DND-41 (cell line): ENCODE data around the gene PMPCA.

Experiments
- EZH2 ChIP-seq: IDR thresholded peaks from 3 replicates; pipeline ENCODE4 v1.6.1; 2012; ENCODE audit warnings: borderline replicate concordance, low read depth, mild to moderate bottlenecking, moderate library complexity, low read length, inconsistent platforms; ENCODE audit not compliant: severe bottlenecking
- TF ChIP-seq, protein P1 (sequence below): IDR thresholded peaks from 2 replicates; pipeline ENCODE4 v1.5.1; 2012; ENCODE audit warnings: borderline replicate concordance, low read length, moderate library complexity, mild to moderate bottlenecking; ENCODE audit not compliant: poor library complexity, severe bottlenecking; ENCODE audit errors: extremely low read depth

DNA sequence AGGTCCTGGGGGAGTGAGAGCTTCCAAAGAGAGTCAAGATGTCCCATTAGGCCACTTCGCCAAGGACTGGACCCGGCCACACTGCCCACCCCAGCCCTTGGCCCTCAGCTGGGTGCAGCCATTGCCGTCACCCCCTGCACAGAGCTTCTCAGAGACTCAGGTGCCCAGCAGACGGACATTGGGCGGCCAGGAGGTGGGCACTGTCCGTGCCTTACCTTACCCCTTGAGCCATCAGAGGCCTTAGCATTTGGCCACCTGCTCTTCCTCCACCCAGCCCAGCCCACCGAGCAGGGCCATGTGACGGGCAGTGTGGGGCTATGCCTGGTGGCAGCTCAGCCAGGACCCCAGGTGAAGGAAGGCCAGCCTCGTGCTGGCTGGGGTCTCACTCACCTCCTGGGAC, 43.6 kb upstream of the PMPCA start:
- TF ChIP-seq, protein P1, sequence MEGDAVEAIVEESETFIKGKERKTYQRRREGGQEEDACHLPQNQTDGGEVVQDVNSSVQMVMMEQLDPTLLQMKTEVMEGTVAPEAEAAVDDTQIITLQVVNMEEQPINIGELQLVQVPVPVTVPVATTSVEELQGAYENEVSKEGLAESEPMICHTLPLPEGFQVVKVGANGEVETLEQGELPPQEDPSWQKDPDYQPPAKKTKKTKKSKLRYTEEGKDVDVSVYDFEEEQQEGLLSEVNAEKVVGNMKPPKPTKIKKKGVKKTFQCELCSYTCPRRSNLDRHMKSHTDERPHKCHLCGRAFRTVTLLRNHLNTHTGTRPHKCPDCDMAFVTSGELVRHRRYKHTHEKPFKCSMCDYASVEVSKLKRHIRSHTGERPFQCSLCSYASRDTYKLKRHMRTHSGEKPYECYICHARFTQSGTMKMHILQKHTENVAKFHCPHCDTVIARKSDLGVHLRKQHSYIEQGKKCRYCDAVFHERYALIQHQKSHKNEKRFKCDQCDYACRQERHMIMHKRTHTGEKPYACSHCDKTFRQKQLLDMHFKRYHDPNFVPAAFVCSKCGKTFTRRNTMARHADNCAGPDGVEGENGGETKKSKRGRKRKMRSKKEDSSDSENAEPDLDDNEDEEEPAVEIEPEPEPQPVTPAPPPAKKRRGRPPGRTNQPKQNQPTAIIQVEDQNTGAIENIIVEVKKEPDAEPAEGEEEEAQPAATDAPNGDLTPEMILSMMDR = no peak
- TF ChIP-seq EZH2 = no peak
